Activated CD4-positive, alpha-beta T cell treated with anti-CD3 and anti-CD28 coated beads, Interleukin-10, Interleukin-2, amounts not matched to agents 100 ng/mL and 50 ng/mL, durations not matched to agents 16 hours and 8 hours (primary cell): ENCODE measurements around the gene NMB.

Source experiments
- DNase-seq: peaks from one replicate; pipeline ENCODE4 v3.0.0-alpha.2; 2020

The NMB gene

GRCh38 chr15:84609818-84610525 lies 48.0 kb downstream of the NMB start:
- DNase-seq: no peak

- no peak for DNase-seq
Observed at GRCh38 chr15:84608707-84609284, 49.2 kb downstream of the NMB start.

- no peak for DNase-seq
Observed at GRCh38 chr15:84606653-84607120, 51.3 kb downstream of the NMB start.

GRCh38 chr15:84605554-84605882 lies 52.5 kb downstream of the NMB start:
- no peak for DNase-seq
